Activated CD4-positive, alpha-beta T cell treated with anti-CD3 and anti-CD28 coated beads for 36 hours (primary cell): ENCODE measurements around the gene ANGPTL8. TPM values are rescaled to one million over a fixed set of nuclear protein-coding genes. Genes with fewer than 3 reads are reported as not detected.
A peak's percentile ranks its signal among the peaks of the same experiment; 100 is the strongest.

Experiments used
- ATAC-seq: fragments of 200-7000 bp; cut with Tn5 transposase; one replicate; pipeline ENCODE4 v1.10.0; 2021; ENCODE audit warnings: mild to moderate bottlenecking, moderate library complexity
- CTCF ChIA-PET: fragments of 350-600 bp; sonication (Branson Sonifier 250); formaldehyde crosslinking; loops from one replicate; lab custom pipeline; 2021; ENCODE audit warnings: antibody characterized with exemption; lab: Charles Lee
- POLR2A ChIA-PET: fragments of 350-600 bp; sonication (Branson Sonifier 250); formaldehyde crosslinking; loops from one replicate; lab custom pipeline; 2021; ENCODE audit warnings: antibody characterized with exemption, inconsistent platforms; lab: Charles Lee
- DNase-seq: peaks from one replicate; pipeline ENCODE4 v3.0.0-alpha.2; 2020
- H3K27ac Mint-ChIP-seq: one replicate; pipeline ENCODE4 v1.8.0; 2021; ENCODE audit warnings: mixed read lengths
- H3K27me3 Mint-ChIP-seq: one replicate; pipeline ENCODE4 v1.8.0; 2021; ENCODE audit warnings: mixed read lengths
- H3K36me3 Mint-ChIP-seq: one replicate; pipeline ENCODE4 v1.8.0; 2021; ENCODE audit warnings: low read depth, mixed read lengths
- H3K4me1 Mint-ChIP-seq: one replicate; pipeline ENCODE4 v1.8.0; 2021; ENCODE audit warnings: mixed read lengths
- H3K4me3 Mint-ChIP-seq: one replicate; pipeline ENCODE4 v1.8.0; 2021; ENCODE audit warnings: mild to moderate bottlenecking, moderate library complexity, mixed read lengths
- H3K9me3 Mint-ChIP-seq: one replicate; pipeline ENCODE4 v1.8.0; 2021; ENCODE audit warnings: low read depth, mixed read lengths
- intact Hi-C, 2 experiments: fragments of 100-400 bp; cut with DNase I in 1 of 2; cut with micrococcal nuclease in 1 of 2; formaldehyde crosslinking; loops; one replicate each; pipeline versions ENCODE4 v1.14.2 to v1.15.1; 2022 to 2024; cut with DNase I, micrococcal nuclease
- total RNA-seq, 2 experiments: library from RNA; stranded (reverse); gene quantifications; one replicate each; pipeline ENCODE4 v1.2.3, GENCODE V29; 2021

The ANGPTL8 gene
- total RNA-seq, 2 experiments from 2014 or later: not detected

GRCh38 chr19:11252665-11253355 is 13.4 kb downstream of the ANGPTL8 start:
- no peaks in the 10 kb centered on the region for H3K9me3 Mint-ChIP-seq
- no peaks in the 10 kb centered on the region for H3K36me3 Mint-ChIP-seq
- ATAC-seq: no peak
- H3K27ac Mint-ChIP-seq: no peak overlapping the region
- H3K27me3 Mint-ChIP-seq: no peaks in the 10 kb centered on the region
- ChIA-PET CTCF (no interaction called here), POLR2A (no interaction called here)
- intact Hi-C loops: no loop called here
- H3K4me1 Mint-ChIP-seq: no peaks in the 10 kb centered on the region
- no peak for DNase-seq
- H3K4me3 Mint-ChIP-seq: no peak overlapping the region

- ChIA-PET POLR2A (interaction anchor here (0.6 kb wide), 1 partner anchor 18 kb away, joined by 3 read pairs; no protein-coding TSS in a partner anchor), CTCF (interaction anchor here (0.9 to 1.5 kb wide), 2 partner anchors 11 to 163 kb away, joined by 3 to 4 read pairs; no protein-coding TSS in a partner anchor)
- Mint-ChIP-seq H3K27ac (no peak overlapping the region), H3K36me3 (no peaks in the 10 kb centered on the region), H3K4me1 (no peaks in the 10 kb centered on the region), H3K4me3 (no peak overlapping the region), H3K9me3 (no peaks in the 10 kb centered on the region), H3K27me3 (peaks cover 2% of the 10 kb centered on the region)
- DNase-seq: peak; percentile 16
- intact Hi-C loops: no loop called here
- no peak for ATAC-seq
These were observed 15.2 kb downstream of the ANGPTL8 start for GRCh38 chr19:11254666-11255065.

DNA sequence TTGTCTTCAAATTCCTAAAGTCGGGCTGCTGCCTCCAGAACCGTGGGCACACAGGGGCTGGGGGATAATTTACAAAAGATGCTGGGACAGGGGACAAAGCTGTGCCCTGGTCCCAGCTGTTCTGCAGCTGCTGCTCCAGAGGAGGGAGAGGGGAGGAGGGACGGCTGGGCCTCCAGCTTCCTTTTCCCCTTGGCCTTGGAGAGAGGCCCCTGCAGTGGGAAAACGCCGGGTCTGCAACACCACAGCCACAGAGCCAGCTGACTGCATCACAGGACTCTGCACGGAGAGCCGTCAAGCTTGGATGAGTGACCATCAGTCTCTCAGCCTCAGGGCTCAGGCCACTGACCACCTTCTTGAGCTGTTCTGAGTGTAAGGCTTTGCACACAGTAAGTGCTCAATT is 16.8 kb downstream of the ANGPTL8 start:
- intact Hi-C loops: no loop called here
- no peak for ATAC-seq
- Mint-ChIP-seq H3K36me3 (no peaks in the 10 kb centered on the region), H3K9me3 (no peaks in the 10 kb centered on the region), H3K27me3 (peaks cover 10% of the 10 kb centered on the region), H3K4me3 (no peak overlapping the region), H3K27ac (no peak overlapping the region), H3K4me1 (no peaks in the 10 kb centered on the region)
- DNase-seq: no peak
- ChIA-PET POLR2A (no interaction called here), CTCF (interaction anchor here (0.9 to 1.4 kb wide), 2 partner anchors 13 to 125 kb away, joined by 3 to 5 read pairs; no protein-coding TSS in a partner anchor)

- DNase-seq (no peak), ATAC-seq (no peak)
- Mint-ChIP-seq H3K27ac (no peak overlapping the region), H3K9me3 (no peaks in the 10 kb centered on the region), H3K36me3 (no peaks in the 10 kb centered on the region), H3K4me1 (peaks cover under 1% of the 10 kb centered on the region), H3K27me3 (peaks cover 13% of the 10 kb centered on the region), H3K4me3 (no peak overlapping the region)
- CTCF ChIA-PET: interaction anchor here (0.7 kb wide), 1 partner anchor 721 kb away, joined by 3 read pairs; no protein-coding TSS in a partner anchor
- intact Hi-C loops: no loop called here
- POLR2A ChIA-PET: no interaction called here
These were observed 18.5 kb downstream of the ANGPTL8 start for GRCh38 chr19:11257846-11258380.

DNA sequence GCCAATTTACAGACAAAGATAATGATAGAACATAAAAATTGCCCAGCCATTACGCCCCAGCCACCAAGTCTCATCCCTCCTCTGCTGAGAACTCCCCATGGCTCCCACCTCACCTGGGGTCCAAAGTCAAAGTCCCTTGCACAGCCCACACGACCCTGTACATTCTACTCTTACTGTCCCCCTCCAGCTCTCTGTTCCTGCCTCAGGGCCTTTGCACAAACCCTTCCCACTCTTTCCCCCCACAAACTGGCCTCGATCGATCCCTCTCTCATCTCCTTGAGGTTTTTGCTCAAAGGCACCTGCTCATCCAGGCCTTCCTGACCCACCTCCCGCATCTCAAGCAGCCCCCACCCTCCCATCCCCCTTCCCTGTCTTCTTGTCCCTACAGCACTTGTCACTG is 21.6 kb downstream of the ANGPTL8 start:
- CTCF ChIA-PET: no interaction called here
- DNase-seq: no peak
- Mint-ChIP-seq H3K27ac (no peak overlapping the region), H3K27me3 (peaks cover 34% of the 10 kb centered on the region), H3K36me3 (no peaks in the 10 kb centered on the region), H3K9me3 (no peaks in the 10 kb centered on the region), H3K4me3 (peak overlapping the region; percentile 43), H3K4me1 (peaks cover 3% of the 10 kb centered on the region)
- POLR2A ChIA-PET: no interaction called here
- ATAC-seq: no peak
- intact Hi-C loops: no loop called here

- Mint-ChIP-seq H3K27ac (no peak overlapping the region), H3K4me3 (peak overlapping the region; percentile 43), H3K36me3 (no peaks in the 10 kb centered on the region), H3K27me3 (peaks cover 39% of the 10 kb centered on the region), H3K9me3 (no peaks in the 10 kb centered on the region), H3K4me1 (peaks cover 3% of the 10 kb centered on the region)
- DNase-seq: no peak
- ChIA-PET CTCF (no interaction called here), POLR2A (no interaction called here)
- intact Hi-C loops: no loop called here
- ATAC-seq: no peak
These were observed 22.1 kb downstream of the ANGPTL8 start for GRCh38 chr19:11261431-11261970.

GRCh38 chr19:11261971-11262839 is 22.8 kb downstream of the ANGPTL8 start, which contains the start of gene DOCK6:
Gene DOCK6, minus strand, starts transcription at chr19:11262524. Its CDS starts 84 bp downstream, at chr19:11262440.
- no peaks in the 10 kb centered on the region for H3K9me3 Mint-ChIP-seq
- ATAC-seq (peak; percentile 66), DNase-seq (peak; percentile 60)
- no peak within 1 kb of the TSS for H3K27ac Mint-ChIP-seq
- peaks cover 44% of the 10 kb centered on the region for H3K27me3 Mint-ChIP-seq
- CTCF ChIA-PET: no interaction called here
- peaks cover 3% of the 10 kb centered on the region for H3K4me1 Mint-ChIP-seq
- intact Hi-C loops: no loop called here
- no peaks in the 10 kb centered on the region for H3K36me3 Mint-ChIP-seq
- POLR2A ChIA-PET: no interaction called here
- H3K4me3 Mint-ChIP-seq: peak within 1 kb of the TSS; percentile 64

- CTCF ChIA-PET: no interaction called here
- Mint-ChIP-seq H3K4me1 (peaks cover 3% of the 10 kb centered on the region), H3K36me3 (no peaks in the 10 kb centered on the region), H3K27ac (no peak overlapping the region), H3K4me3 (peak overlapping the region; percentile 64), H3K9me3 (no peaks in the 10 kb centered on the region), H3K27me3 (peaks cover 52% of the 10 kb centered on the region)
- POLR2A ChIA-PET: no interaction called here
- DNase-seq: no peak
- ATAC-seq: no peak
- intact Hi-C loops: no loop called here
These were observed 24.3 kb downstream of the ANGPTL8 start for GRCh38 chr19:11263726-11264125.

DNA sequence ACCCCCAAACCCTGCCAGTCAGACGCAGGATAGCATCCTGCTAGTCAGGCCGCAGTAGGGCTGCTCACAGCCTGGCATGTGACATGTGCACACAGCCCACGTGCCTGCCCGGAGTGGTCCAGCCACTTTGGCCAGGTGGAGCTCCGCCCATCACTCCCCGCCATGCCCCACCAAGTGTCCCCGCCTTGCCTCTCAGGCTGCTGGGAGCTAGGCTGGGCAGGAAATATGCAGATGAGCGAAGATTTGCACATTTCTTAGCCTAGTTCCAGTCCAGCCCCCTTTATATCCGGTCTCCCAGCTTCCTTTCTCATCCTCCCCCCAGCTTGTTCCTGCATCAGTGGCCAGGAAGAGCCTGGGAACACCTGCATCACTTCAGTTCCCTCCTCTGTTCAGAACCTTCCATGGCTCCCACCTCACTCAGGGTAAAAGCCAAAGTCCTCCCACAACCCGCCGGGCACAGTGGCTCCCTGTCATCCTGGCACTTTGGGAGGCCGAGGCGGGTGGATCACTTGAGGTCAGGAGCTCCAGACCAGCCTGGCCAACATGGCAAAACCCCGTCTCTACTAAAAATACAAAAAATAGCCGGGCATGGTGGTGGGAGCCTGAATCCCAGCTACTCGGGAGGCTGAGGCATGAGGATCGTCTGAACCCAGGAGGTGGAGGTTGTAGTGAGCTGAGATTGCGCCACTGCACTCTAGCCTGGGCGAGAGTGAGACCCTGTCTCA is 25.2 kb downstream of the ANGPTL8 start:
- ATAC-seq (no peak), DNase-seq (no peak)
- peaks cover 57% of the 10 kb centered on the region for H3K27me3 Mint-ChIP-seq
- H3K9me3 Mint-ChIP-seq: no peaks in the 10 kb centered on the region
- intact Hi-C loops: no loop called here
- H3K4me3 Mint-ChIP-seq: no peak overlapping the region
- no peak overlapping the region for H3K27ac Mint-ChIP-seq
- ChIA-PET CTCF (interaction anchor here (0.6 kb wide), 1 partner anchor 162 kb away, joined by 3 read pairs; no protein-coding TSS in a partner anchor), POLR2A (no interaction called here)
- H3K4me1 Mint-ChIP-seq: peaks cover 3% of the 10 kb centered on the region
- no peaks in the 10 kb centered on the region for H3K36me3 Mint-ChIP-seq

- Mint-ChIP-seq H3K4me3 (no peak overlapping the region), H3K36me3 (no peaks in the 10 kb centered on the region), H3K4me1 (peaks cover 3% of the 10 kb centered on the region), H3K27ac (no peak overlapping the region), H3K9me3 (no peaks in the 10 kb centered on the region), H3K27me3 (peaks cover 54% of the 10 kb centered on the region)
- POLR2A ChIA-PET: no interaction called here
- DNase-seq (no peak), ATAC-seq (no peak)
- CTCF ChIA-PET: interaction anchor here (0.6 kb wide), 1 partner anchor 161 kb away, joined by 3 read pairs; no protein-coding TSS in a partner anchor
- intact Hi-C loops: no loop called here
These were observed 25.9 kb downstream of the ANGPTL8 start for GRCh38 chr19:11265177-11265784.
